SHP77 (cell line): ENCODE measurements around the gene KIF27.
"Not testable (repeated sequence)": the region's sequence is repeated elsewhere in the genome, so short reads cannot be mapped to it uniquely, and the experiment has no call there.

ENCODE experiments used
- DNase-seq, 2 experiments: peaks; one replicate each; lab custom pipeline; 2025; lab: John Stamatoyannopoulos, UW

KIF27 gene

DNA sequence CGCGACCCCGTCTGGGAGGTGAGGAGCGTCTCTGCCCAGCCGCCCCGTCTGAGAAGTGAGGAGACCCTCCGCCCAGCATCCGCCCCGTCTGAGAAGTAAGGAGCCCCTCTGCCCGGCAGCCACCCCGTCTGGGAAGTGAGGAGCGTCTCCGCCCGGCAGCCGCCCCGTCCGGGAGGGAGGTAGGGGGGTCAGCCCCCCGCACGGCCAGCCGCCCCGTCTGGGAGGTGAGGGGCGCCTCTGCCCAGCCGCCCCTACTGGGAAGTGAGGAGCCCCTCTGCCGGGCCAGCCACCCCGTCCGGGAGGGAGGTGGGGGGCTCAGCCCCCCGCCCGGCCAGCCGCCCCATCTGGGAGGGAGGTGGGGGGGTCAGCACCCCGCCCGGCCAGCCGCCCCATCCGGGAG, 117.3 kb downstream of the KIF27 start:
- not testable (repeated sequence) for DNase-seq

GRCh38 chr9:83800236-83801033, 120.8 kb downstream of the KIF27 start:
- DNase-seq: no peak

DNA sequence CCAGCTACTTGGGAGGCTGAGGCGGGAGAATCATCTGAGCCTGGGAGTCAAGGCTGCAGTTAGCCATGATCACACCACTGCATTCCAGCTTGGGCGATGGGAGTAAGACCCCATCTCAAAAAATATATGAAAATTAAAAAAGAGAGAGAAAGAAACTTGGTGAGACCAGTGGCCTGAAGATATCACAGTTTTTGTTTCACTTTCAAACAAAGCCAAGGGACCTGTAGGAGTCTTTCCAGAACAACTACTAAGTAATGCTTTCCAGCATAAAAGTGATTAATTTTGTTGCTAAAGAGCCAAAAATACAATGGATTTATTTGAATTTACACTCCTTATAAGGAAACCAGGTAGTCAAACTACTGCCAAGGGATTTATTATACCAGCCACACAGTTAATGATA, 127.2 kb downstream of the KIF27 start:
- no peak for DNase-seq

GRCh38 chr9:83792746-83793145, 128.5 kb downstream of the KIF27 start:
- no peak for DNase-seq
